HuH-7.5 (cell line): ENCODE data around the gene GUSB.
"Not testable (repeated sequence)": the region's sequence is repeated elsewhere in the genome, so short reads cannot be mapped to it uniquely, and the experiment has no call there.

Experiments
- DNase-seq: peaks from one replicate; pipeline ENCODE4 v3.0.0; 2011; ENCODE audit warnings: low spot score

GUSB gene

DNA sequence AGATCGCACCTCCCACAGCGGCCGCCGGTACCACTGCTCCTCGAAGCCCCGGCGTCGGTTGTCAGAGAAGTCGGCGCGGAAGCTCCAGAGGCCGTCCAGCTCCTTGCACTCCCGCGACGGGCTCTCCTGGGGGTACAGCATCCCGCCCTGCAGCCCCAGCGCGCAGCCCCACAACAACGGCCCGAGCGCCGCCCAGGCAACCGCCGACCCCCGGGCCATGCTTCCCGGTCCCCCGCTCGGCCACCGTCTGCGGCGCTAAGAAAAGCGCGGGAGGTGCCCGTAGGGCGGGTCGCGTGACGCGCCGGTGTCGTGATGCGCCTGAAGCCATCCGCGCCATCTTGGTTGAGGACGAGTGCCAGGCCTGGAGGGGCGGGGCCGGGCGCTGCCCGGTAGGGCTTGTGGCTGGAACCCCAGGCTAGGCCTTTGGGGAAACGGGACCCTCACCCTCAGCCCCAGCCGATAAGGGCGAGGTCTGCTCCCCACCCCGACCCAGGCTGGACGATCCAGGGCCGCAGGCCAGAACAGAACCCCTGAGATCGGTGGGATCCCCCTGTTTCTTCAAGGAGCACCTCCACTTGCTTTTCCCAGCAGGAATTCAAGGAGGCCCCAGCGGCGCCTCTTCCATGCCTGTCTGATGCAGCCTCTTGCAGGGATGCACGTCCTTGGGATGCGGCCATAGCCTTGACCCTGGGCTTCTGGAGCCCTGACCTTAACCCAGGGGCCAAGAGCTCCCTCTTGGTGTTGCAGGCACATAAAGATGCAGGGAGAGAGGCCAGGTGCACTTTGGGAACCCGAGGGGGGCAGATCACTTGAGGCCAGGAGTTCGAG lies at the start of gene GUSB:
GUSB (minus strand) TSS at position 249 of the 828 bp plus-strand sequence; CDS start at position 219, 30 bp downstream.
- peak; percentile 92 for DNase-seq

DNA sequence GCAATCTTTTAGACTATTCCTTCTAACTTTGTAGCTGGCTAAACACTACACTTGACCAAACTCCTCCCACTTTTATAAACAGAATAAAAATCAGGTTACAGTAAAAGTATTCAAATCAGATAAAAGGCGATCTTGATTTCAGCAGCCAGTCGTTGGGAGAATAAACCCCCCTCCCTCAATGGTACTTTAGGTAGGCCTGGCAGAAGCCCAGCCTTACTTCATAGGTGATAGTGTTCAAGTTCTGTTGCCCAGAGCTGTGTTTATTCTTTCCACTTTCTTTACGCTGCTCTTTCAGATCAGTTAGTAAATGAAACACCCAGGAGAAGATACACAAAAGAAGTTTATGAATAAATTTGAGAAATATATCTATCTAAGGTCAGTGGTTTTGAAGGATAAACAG lies 46.3 kb upstream of the GUSB start:
- DNase-seq = not testable (repeated sequence)

DNA sequence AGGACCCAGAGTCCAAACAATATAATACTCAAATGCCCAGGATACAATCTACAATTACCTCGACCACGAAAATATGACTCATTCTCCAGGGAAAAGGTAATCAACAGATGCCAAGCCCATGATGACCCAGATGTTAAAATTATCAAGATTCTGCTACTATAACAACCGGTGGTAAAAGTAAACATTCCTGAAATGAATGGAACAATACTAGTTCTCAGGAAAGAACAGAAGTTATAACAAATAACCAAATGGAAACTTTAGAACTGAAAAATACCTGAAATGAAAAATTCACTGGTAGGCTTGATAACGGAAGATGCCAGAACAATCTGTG lies 34.1 kb upstream of the GUSB start:
- DNase-seq = no peak

DNA sequence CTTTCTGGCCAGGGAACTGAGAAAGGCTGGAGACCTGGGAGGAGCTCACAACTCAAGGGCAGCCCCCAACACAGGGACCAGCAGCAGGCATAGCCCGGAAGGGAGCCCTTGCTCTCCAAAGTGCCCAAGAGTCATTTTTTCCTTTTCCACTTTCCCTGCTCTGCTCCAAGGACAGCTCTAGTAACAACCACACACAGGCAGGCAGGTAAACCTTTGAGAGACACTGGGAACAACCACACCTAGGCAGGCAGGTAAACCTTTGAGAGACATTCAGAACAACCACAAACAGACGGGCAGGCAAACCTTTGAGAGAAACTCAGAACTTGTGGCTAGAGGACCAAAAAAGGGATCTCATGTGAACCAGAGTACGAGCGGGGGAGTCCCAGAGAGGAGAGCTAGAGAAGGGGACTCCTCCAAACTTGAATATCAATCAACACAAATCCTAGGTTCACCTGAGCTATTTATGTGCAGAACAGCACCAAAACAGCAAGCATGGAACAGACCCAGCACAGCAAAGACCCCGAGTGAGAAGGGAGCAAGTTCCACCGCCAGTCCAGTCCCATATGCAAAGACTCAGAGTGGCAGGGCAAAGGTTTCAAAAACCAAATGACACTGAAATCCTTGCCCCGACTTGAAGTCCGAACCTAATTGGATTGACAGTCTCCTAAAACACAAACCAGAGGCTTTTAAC lies 33.6 kb upstream of the GUSB start:
- no peak for DNase-seq

DNA sequence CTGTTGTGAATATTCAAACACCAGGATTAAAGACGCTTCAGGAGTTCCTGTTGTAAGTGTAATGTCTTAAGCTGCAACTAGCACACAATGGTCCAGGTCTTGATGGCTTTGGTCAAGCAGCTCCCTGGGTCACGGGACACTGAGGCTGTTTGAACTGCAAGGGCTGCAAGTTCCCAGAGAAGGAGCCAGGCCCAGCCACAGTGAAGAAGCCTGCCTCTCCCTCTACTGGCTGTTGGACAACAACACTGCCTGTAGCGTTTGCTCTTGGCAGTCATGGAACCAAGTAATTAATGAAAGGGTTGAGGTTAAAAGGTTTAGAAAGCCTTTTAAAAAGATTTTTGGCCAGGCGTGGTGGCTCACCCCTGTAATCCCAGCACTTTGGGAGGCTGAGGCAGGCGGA lies 31.9 kb upstream of the GUSB start:
- DNase-seq = peak; percentile 39

DNA sequence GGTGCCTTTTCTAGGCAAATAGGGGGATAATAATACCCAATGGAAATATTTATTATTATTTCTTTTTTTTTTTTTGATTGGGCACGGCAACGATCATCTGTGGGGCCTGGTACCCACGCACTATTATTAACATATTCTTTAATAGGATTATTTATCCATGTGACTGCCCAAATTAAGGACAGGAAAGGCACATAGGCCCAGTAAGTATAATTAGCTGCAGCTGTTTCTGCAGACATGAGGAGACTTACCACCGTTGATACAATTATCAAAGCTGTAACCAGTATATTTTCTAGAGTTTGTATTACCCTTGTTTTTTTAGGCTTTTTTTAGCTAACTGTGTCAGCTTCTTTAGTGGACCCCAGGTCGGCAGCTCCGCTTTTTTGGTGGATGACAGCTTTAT lies 25.2 kb upstream of the GUSB start:
- DNase-seq = no peak

DNA sequence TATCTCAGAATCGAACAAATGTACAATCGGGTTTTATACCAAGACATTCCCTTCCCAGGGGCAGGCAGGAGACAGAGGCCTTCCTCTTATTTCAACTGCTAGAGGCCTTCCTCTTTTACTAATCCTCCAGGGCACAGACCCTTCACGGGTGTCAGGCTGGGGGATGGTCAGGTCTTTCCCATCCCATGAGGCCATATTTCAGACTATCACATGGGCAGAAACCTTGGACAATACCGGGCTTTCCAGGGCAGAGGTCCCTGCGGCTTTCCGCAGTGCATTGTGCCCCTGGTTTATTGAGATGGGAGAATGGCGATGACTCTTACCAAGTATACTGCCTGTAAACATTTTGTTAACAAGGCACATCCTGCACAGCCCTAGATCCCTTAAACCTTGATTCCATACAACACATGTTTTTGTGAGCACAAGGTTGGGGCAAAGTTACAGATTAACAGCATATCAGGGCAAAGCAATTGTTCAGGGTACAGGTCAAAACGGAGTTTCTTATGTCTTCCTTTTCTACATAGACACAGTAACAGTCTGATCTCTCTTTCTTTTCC lies 23.2 kb upstream of the GUSB start:
- not testable (repeated sequence) for DNase-seq

DNA sequence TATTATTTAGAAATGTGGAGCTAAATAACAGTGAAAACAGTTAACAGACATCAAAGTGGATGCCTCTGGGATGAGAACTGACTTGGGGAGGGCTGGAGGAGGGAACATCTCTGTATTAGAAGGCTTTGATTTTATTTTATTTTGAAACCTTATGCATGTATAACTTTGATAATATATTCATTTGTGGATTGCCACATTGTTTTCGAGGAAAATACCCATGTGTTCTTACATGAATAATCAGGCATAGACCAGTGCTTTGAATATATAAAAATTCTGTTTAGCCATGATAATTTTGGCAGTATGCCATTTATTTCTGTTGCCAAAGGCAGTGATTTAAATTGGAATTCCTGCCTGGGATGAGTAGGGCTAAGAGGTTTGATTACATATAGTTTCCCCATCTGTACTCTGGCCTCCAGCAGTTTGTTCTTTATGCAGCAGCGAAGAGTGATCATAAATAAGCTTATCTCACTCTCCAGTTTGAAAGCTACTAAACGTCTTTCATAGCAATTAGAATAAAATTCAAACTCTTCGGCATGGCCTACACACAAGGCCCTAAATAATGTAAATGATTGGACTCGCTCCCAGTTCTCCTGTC lies 18.9 kb upstream of the GUSB start:
- DNase-seq = not testable (repeated sequence)

DNA sequence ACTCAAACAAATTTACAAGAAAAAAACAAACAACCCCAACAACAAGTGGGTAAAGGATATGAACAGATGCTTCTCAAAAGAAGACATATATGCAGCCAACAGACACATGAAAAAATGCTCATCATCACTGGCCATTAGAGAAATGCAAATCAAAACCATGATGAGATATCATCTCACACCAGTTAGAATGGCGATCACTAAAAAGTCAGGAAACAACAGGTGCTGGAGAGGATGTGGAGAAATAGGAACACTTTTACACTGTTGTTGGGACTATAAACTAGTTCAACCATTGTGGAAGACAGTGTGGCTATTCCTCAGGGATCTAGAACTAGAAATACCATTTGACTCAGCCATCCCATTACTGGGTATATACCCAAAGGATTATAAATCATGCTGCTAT lies 13.0 kb upstream of the GUSB start:
- DNase-seq = not testable (repeated sequence)

DNA sequence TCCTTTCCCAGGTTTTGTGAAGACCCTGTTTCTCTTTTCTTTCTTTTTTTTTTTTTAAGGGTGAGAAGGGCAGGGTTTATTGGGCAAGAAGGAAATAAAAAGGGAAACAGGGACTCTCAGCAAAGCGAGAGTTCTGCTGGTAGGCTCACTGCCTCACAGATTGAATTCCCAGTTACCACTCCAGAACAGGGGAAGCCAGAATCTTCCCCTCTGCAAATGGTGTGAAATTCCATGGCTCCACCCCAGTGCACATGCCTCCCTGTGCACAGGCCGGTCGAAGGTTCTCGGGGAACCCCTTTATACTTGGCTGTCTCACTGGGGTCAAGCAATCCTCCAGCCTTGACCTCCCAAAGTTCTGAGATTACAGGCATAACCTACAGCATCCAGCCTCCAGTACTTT lies 10.5 kb upstream of the GUSB start:
- DNase-seq = no peak

DNA sequence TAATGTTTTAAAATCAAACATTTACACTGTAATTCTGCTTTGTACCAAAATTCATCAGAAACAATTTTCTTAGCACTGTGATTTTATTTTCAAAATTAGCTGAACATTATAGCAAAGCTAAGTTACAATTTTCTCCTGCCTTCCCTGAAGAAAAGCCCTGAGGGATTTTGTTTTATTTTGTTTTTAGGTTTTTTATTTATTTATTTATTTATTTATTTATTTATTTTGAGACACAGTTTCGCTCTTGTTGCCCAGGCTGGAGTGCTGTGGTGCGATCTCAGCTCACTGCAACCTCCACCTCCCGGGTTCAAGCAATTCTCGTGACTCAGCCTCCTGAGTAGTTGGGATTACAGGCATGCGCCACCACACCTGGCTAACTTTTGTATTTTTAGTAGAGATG lies 9.8 kb upstream of the GUSB start:
- not testable (repeated sequence) for DNase-seq

DNA sequence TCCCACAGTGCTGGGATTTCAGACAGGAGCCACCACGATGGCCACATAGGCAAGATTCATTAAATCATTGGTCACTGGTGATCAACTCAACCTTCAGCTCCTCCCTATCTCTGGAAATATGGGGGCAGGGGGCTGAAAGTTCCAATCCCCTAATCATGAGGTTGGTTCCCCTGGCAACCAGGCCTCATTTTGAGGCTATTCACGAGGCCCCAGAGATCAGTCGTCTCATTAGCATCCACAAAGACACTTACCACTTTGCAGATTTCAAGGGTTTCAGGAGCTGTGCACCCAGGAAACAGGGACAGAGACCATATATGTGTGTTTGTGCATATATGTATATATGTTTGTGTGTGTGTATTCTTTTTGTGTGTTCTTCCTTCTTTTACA lies 7.7 kb upstream of the GUSB start:
- DNase-seq = no peak

DNA sequence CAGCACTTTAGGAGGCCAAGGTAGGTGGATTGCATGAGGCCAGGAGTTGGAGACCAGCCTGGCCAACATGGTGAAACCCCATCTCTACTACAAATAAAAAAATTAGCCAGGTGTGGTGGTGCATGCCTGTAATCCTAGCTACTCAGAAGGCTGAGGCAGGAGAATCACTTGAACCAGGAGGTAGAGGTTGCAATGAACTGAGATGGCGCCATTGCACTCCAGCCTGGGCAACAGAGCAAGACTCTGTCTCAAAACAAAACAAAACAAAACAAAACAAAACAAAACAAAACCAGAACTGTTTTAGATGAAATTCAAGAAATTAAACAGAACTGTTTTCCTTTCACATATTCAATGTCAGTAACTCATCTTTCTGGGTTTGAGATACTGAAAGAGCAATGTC lies 6.5 kb upstream of the GUSB start:
- not testable (repeated sequence) for DNase-seq

DNA sequence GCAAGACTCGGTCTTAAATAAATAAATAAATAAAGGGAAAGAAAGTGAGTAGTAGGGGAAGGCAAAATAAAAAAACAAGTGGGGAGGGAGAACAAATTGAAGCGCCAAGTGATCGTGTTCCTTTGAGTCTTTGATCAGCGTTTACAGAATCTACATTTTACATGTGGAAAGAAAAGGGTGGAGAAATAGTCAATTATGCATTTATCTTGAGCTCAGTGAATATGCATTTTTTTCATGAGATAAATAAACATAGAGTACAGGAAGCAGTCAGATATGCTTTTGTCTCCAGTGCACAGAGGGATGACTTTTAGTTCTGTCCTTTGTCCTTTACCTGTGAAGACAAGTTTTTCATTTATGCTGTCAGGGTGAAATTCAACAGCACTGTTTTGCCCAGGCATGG lies 6.1 kb upstream of the GUSB start:
- no peak for DNase-seq

DNA sequence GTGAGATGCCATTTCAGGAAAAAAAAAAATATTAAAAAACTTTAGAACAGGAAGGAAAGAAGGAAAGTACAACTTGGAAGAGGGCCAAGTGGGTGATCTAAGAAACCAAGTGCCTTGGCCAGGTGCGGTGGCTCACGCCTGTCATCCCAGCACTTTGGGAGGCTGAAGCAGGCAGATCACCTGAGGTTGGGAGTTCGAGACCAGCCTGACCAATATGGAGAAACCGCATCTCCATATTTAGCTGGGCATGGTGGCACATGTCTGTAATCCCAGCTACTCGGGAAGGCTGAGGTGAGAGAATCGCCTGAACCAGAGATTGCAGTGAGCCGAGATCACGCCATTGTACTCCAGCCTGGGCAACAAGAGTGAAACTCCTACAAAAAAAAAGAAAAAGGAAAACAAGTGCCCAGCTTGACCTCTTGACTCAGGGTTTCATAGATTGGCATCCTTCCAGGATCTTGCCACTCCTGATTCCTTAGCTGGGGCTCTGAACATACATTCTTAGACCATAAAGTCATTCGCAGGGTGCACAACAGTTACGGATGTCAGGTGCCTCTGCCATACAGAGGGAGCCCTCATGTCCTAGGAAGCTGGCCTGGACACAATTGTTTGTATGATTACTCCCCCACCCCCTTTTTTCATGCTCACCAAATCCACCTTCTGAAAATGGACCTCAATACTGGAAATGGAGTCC lies 2.1 kb upstream of the GUSB start:
- no peak for DNase-seq

DNA sequence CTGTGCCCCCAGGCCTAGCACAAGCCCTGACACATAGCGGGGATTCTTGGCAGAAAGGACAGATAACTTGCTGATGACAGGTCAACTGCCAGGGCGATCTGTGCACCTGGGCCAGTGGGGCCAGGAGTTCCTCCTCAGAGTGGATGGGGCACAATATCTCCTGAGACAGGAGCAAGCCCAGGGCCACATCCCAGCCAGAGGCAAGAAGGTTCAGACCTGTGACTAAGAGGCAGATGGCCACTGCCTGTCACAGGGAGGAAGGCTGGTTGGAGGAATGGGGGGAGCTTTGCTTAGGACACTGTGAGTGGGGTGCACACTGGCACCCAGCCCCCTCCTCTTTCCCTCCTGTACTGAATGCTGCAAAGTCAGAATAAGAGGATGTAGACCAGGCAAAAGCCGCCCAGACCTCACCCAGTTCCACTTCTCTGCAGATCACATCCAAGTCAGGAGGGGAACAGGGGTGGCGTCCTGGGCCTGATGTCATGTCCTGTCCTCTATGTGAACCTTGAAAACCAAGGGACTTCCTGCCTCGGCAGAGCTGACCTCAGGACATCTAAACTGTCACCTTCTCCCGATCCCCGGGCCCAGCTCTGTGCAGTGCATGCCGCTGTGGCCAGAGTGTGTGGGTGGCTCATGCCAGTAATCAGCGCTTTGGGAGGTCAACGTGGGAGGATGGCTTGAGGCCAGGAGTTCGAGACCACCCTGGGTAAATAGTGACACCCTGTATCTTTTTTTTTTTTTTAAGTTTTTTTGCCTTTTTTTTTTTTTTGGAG lies 1.3 kb downstream of the GUSB start:
- DNase-seq = no peak

DNA sequence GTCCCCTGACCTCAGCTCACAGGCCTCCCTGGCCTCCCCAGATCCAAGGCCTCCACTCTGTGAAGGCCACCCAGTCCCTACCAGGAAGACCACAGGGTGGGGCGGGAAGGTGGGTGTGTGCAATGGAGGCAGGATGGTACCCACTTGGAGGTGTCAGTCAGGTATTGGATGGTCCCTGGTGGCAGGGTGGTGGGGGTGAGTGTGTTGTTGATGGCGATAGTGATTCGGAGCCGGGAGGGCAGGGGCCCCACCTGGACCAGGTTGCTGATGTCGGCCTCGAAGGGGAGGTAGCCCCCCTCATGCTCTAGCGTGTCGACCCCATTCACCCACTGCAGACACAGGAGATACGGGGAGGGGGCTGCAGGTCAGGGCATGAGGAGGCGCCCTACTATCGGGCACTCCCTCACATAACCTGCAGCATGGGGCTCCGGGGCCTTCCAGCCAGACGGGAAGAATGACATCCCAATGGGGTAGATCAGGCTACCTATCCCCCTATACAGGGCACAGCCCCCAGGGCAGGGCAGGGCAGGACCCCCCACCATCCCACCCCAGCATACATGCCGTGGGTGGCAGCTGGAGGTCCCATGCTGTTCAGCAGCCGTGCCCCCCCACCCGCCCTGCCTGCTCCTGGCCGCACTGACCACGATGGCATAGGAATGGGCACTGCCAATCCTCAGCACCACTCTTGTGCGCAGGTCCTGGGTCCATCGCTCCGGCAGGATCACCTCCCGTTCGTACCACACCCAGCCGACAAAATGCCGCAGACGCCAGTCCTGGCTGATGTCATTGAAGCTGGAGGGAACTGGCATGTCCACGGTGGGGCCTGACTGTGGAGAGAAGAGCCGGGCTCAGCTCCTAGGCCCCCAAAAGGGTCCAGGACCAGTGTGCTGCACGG lies 2.2 kb downstream of the GUSB start:
- no peak for DNase-seq

DNA sequence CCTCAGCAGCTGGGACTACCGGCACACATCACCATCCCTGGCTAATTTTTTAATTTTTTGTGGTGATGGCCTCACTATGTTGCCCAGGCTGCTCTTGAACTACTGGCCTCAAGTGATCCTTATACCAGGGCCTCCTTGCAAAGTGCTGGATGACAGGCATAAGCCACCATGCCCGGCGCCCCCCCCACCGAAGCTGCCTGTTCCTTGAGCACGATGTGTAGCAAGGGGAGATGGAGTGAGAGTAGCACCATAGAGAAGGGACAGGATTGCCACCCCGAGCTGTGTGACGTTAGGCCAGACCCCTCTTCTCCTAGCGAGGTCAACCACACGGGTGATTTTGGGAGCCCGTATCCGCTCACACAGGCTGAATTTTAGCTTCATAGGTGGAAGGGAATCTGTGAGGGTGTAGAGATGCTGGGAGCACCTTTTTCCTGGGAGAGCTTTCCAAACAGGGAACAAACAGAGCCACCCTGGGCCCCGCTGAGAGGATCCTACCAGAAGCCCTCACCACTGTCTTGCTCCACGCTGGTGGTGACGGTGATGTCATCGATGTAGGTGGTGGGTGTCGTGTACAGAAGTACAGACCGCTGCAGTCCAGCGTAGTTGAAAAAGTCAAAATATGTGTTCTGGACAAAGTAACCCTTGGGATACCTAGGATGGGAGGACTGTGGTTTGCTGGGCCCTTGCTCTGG lies 3.0 kb downstream of the GUSB start:
- DNase-seq = no peak

DNA sequence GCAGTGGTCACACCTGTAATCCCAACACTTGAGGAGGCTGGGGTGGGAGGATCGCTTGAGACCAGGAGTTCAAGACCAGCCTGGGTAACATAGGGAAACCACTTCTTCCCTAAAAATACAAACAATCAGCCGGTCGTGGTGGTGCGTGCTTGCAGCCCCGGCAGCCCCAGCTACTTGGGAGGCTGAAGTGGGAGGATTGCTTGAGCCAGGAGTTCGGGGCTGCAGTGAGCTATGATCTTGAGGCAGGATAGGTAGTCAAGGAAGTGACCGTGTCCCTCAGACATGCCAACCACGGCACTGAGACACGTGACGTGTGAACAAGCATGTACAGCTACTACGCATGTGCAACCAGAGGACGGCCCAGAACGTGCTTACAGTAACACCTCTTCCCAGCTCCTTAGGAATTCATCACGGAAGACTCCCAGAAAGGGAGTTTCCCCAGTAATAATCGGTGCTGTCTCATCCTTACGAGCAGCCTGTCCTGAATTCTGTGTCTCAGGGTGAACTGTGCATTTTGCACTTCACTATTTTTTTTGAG lies 5.3 kb downstream of the GUSB start:
- DNase-seq = no peak
